Choroid plexus epithelial cell (primary cell): Measurements from ENCODE around the gene CD48.
A peak's percentile ranks its signal among the peaks of the same experiment; 100 is the strongest.
"Not testable (repeated sequence)": the region's sequence is repeated elsewhere in the genome, so short reads cannot be mapped to it uniquely, and the experiment has no call there.

ENCODE experiments used
- DNase-seq: peaks from one replicate; pipeline ENCODE4 v3.0.0-alpha.2; 2010; ENCODE audit warnings: low read depth
- H3K4me3 ChIP-seq: 2 replicates; pipeline ENCODE4 v1.5.1; 2011; ENCODE audit warnings: low read depth, mild to moderate bottlenecking, control low read depth, low read length, moderate library complexity
- CTCF ChIP-seq: conservative IDR thresholded peaks from 2 replicates; pipeline ENCODE4 v1.5.1; 2011; ENCODE audit warnings: low read depth, mild to moderate bottlenecking, control low read depth, inconsistent platforms, low read length, moderate library complexity

The CD48 gene

GRCh38 chr1:160734301-160734700, 22.7 kb upstream of the CD48 start:
- no peak for TF ChIP-seq CTCF
- no peak overlapping the region for H3K4me3 ChIP-seq
- DNase-seq = no peak

- no peak overlapping the region for H3K4me3 ChIP-seq
- no peak for TF ChIP-seq CTCF
- DNase-seq = no peak
These were observed 22.3 kb upstream of the CD48 start for GRCh38 chr1:160733898-160734297.

- no peak for TF ChIP-seq CTCF
- no peak for DNase-seq
- no peak overlapping the region for H3K4me3 ChIP-seq
These were observed 20.4 kb upstream of the CD48 start for GRCh38 chr1:160731990-160732389.

- H3K4me3 ChIP-seq, DNase-seq: not testable (repeated sequence)
These were observed 19.9 kb upstream of the CD48 start for GRCh38 chr1:160731564-160731963.

GRCh38 chr1:160727316-160727640, 15.7 kb upstream of the CD48 start:
- TF ChIP-seq CTCF = no peak
- no peak overlapping the region for H3K4me3 ChIP-seq
- no peak for DNase-seq

GRCh38 chr1:160726498-160727315, 15.1 kb upstream of the CD48 start:
- H3K4me3 ChIP-seq = no peak overlapping the region
- TF ChIP-seq CTCF = peak; percentile 90
- DNase-seq = peak; percentile 87

- DNase-seq = peak; percentile 6
- no peak for TF ChIP-seq CTCF
- no peak overlapping the region for H3K4me3 ChIP-seq
These were observed 14.5 kb upstream of the CD48 start for GRCh38 chr1:160726114-160726497.
